Vagina (tissue), 2 donors: ENCODE measurements around the gene DOCK4.

Source experiments
- CTCF ChIP-seq, 3 experiments: fragments of 450-650 bp in 2 of 3; fragments of 200-600 bp in 1 of 3; sonication (generic) in 1 of 3; IDR thresholded peaks; one replicate each; pipeline ENCODE4 v1.5.1; 2017 to 2019; ENCODE audit warnings: antibody characterized with exemption in 3 of 3, mild to moderate bottlenecking in 2 of 3, moderate library complexity in 2 of 3
- POLR2A ChIP-seq, 2 donors: fragments of 450-650 bp; IDR thresholded peaks; one replicate each; pipeline ENCODE4 v1.6.1; 2017; ENCODE audit warnings: antibody characterized with exemption in 2 of 2, mild to moderate bottlenecking in 2 of 2, moderate library complexity in 2 of 2
- POLR2AphosphoS5 ChIP-seq, 2 donors: sonication (generic); formaldehyde crosslinking; IDR thresholded peaks; one replicate each; pipeline ENCODE4 v1.9.0; 2017; ENCODE audit warnings: antibody characterized with exemption in 2 of 2, mild to moderate bottlenecking in 2 of 2, low read depth in 1 of 2; ENCODE audit not compliant: insufficient read depth in 1 of 2

DNA sequence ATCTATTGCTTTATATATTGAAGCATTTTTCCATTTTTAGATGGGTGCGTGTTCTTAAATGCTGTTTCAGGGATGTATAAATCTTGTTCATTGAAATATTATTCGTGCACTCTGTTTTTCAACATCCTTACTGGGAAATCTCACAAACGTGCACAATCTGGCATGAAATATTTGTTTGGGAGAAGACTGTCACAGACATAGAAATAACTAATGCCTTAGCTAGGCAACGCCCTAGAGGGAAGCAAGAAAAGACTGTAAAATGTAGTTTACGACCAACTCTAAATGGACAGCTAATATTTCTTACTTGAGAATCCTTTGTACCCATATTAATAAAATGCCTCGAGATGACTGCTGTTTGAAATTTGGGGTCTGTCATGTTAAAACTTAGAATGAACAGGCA, 8.9 kb downstream of the DOCK4 start:
- TF ChIP-seq CTCF (IDR thresholded peaks at IDR 0.05) = no peak
- no peak for TF ChIP-seq POLR2A (IDR thresholded peaks at IDR 0.05)
- TF ChIP-seq POLR2AphosphoS5 (IDR thresholded peaks at IDR 0.05; ENCODE audit: insufficient read depth in 1 of 2, low read depth in 1 of 2) = no peak
